BLaER1 treated with 17β-estradiol and CSF1 and Interleukin-3, amounts not matched to agents 10 nM and 100 nM (cell line): ENCODE results near the gene HK2.
A peak's percentile ranks its signal among the peaks of the same experiment; 100 is the strongest.

Experiments
- H3K27ac ChIP-seq, 11 experiments: shearing (Covaris generic); formaldehyde crosslinking; 2 replicates each; pipeline ENCODE4 v1.8.1; 2022
- H3K27me3 ChIP-seq, 11 experiments: shearing (Covaris generic); formaldehyde crosslinking; 2 replicates each; pipeline ENCODE4 v1.8.1; 2022
- H3K36me3 ChIP-seq, 11 experiments: shearing (Covaris generic); formaldehyde crosslinking; 2 replicates each; pipeline ENCODE4 v1.8.1; 2022
- H3K4me1 ChIP-seq, 10 experiments: shearing (Covaris generic); formaldehyde crosslinking; 2 replicates each; pipeline ENCODE4 v1.8.1; 2022
- H3K4me2 ChIP-seq, 11 experiments: shearing (Covaris generic); formaldehyde crosslinking; 2 replicates each; pipeline ENCODE4 v1.8.1; 2022
- H3K4me3 ChIP-seq, 10 experiments: shearing (Covaris generic); formaldehyde crosslinking; 2 replicates each; pipeline ENCODE4 v1.8.1; 2022
- H3K9ac ChIP-seq, 11 experiments: shearing (Covaris generic); formaldehyde crosslinking; 2 replicates each; pipeline ENCODE4 v1.8.1; 2022
- H3K9me3 ChIP-seq, 11 experiments: shearing (Covaris generic); formaldehyde crosslinking; replicated peaks in 1 of 11; 2 replicates each; pipeline ENCODE4 v1.8.1; 2022
- H4K20me1 ChIP-seq, 11 experiments: shearing (Covaris generic); formaldehyde crosslinking; 2 replicates each; pipeline ENCODE4 v1.8.1; 2022
- Cebpa-rat ChIP-seq, 11 experiments: shearing (Covaris generic); IDR thresholded peaks; 2 replicates each; pipeline ENCODE4 v1.8.1; 2022

The HK2 gene

GRCh38 chr2:74881176-74881575 lies 47.2 kb downstream of the HK2 start:
- H4K20me1 ChIP-seq = peaks cover 3 to 95% (median 12%) of the 10 kb centered on the region in 11 experiments; a peak in 13 of 22 replicates
- H3K4me3 ChIP-seq = no peak overlapping the region
- H3K4me1 ChIP-seq = peaks cover 8 to 28% (median 21%) of the 10 kb centered on the region in 10 experiments; a peak in 18 of 20 replicates
- H3K9ac ChIP-seq = no peak overlapping the region
- no peaks in the 10 kb centered on the region for H3K9me3 ChIP-seq
- no peak for TF ChIP-seq Cebpa-rat (IDR thresholded peaks at IDR 0.05)
- no peak overlapping the region for H3K27ac ChIP-seq
- no peak overlapping the region for H3K4me2 ChIP-seq
- peaks cover 95 to 100% (median 98%) of the 10 kb centered on the region in 11 experiments for H3K36me3 ChIP-seq
- H3K27me3 ChIP-seq = no peaks in the 10 kb centered on the region

GRCh38 chr2:74881626-74882298 lies 47.8 kb downstream of the HK2 start:
- Histone ChIP-seq H3K4me1 (peaks cover 8 to 28% (median 21%) of the 10 kb centered on the region in 10 experiments; a peak in 18 of 20 replicates), H3K36me3 (peaks cover 96 to 100% (median 98%) of the 10 kb centered on the region in 11 experiments), H3K27ac (no peak overlapping the region), H4K20me1 (peaks cover 3 to 95% (median 15%) of the 10 kb centered on the region in 11 experiments; a peak in 13 of 22 replicates), H3K9me3 (no peaks in the 10 kb centered on the region), H3K4me2 (no peak overlapping the region), H3K27me3 (no peaks in the 10 kb centered on the region), H3K4me3 (no peak overlapping the region), H3K9ac (no peak overlapping the region)
- TF ChIP-seq Cebpa-rat (IDR thresholded peaks at IDR 0.05) = no peak

- Histone ChIP-seq H3K4me1 (peaks cover 8 to 28% (median 21%) of the 10 kb centered on the region in 10 experiments; a peak in 18 of 20 replicates), H3K27me3 (no peaks in the 10 kb centered on the region), H3K27ac (no peak overlapping the region), H3K9me3 (no peaks in the 10 kb centered on the region), H3K36me3 (peaks cover 96 to 100% (median 98%) of the 10 kb centered on the region in 11 experiments), H4K20me1 (peaks cover 0 to 95% (median 16%) of the 10 kb centered on the region in 11 experiments; a peak in 13 of 22 replicates), H3K4me2 (no peak overlapping the region), H3K9ac (no peak overlapping the region), H3K4me3 (no peak overlapping the region)
- TF ChIP-seq Cebpa-rat (IDR thresholded peaks at IDR 0.05) = no peak
Measured at GRCh38 chr2:74882299-74882687, 48.4 kb downstream of the HK2 start.

GRCh38 chr2:74883011-74883410 lies 49.1 kb downstream of the HK2 start:
- Histone ChIP-seq H3K9ac (0 out of 22 replicates have a peak overlapping the region, but pooled peaks of 2 of the 11 experiments have one; percentile 4 to 20), H3K27ac (peak overlapping the region in 5 of 11 experiments; percentile 6 to 66 (median 38); a peak in 8 of 22 replicates), H3K36me3 (peaks cover 96 to 100% (median 98%) of the 10 kb centered on the region in 11 experiments), H3K4me2 (peak overlapping the region in 6 of 11 experiments; percentile 1 to 47 (median 12); a peak in 8 of 22 replicates), H3K9me3 (no peaks in the 10 kb centered on the region), H3K4me1 (peaks cover 8 to 28% (median 21%) of the 10 kb centered on the region in 10 experiments; a peak in 18 of 20 replicates), H3K4me3 (no peak overlapping the region), H3K27me3 (no peaks in the 10 kb centered on the region), H4K20me1 (peaks cover 0 to 92% (median 16%) of the 10 kb centered on the region in 11 experiments; a peak in 13 of 22 replicates)
- TF ChIP-seq Cebpa-rat (IDR thresholded peaks at IDR 0.05) = no peak

GRCh38 chr2:74884118-74884762 lies 50.3 kb downstream of the HK2 start:
- Histone ChIP-seq H3K9me3 (no peaks in the 10 kb centered on the region), H4K20me1 (peaks cover 0 to 92% (median 16%) of the 10 kb centered on the region in 11 experiments; a peak in 13 of 22 replicates), H3K4me2 (peak overlapping the region in 7 of 11 experiments; percentile 8 to 47 (median 35); a peak in 9 of 22 replicates), H3K9ac (peak overlapping the region in 6 of 11 experiments; percentile 9 to 29 (median 24); a peak in 8 of 22 replicates), H3K27ac (peak overlapping the region in 8 of 11 experiments; percentile 2 to 66 (median 52); a peak in 14 of 22 replicates), H3K4me1 (peaks cover 8 to 28% (median 21%) of the 10 kb centered on the region in 10 experiments; a peak in 18 of 20 replicates), H3K27me3 (no peaks in the 10 kb centered on the region), H3K36me3 (peaks cover 96 to 100% (median 98%) of the 10 kb centered on the region in 11 experiments), H3K4me3 (no peak overlapping the region)
- 0 out of 22 replicates have a peak, but pooled peaks of 1 of the 11 experiments have one; percentile 57 for TF ChIP-seq Cebpa-rat (IDR thresholded peaks at IDR 0.05)

DNA sequence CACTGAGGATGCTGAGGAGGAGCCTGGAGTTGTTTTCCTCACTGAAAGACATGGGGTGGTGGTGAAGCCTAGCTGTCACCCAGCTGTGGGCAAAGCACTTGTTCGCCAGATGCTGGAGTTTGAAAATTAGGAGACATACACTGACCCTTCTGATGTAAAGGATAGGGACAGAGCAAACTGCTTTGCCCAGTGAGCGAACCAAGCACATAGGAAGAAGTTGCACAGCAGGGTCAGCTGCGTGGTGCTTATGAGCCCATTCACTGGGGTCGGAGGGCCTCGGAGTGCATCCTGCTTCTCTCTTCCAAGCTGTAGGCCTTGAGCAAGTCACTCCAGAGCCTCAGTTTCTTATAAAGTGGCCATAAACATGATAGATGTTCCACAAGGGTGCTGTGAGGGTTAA lies 50.9 kb downstream of the HK2 start:
- peaks cover 8 to 28% (median 21%) of the 10 kb centered on the region in 10 experiments; a peak in 18 of 20 replicates for H3K4me1 ChIP-seq
- no peak for TF ChIP-seq Cebpa-rat (IDR thresholded peaks at IDR 0.05)
- no peaks in the 10 kb centered on the region for H3K27me3 ChIP-seq
- H4K20me1 ChIP-seq = peaks cover 0 to 92% (median 16%) of the 10 kb centered on the region in 11 experiments; a peak in 13 of 22 replicates
- peak overlapping the region in 5 of 11 experiments; percentile 9 to 29 (median 28); a peak in 6 of 22 replicates for H3K9ac ChIP-seq
- peak overlapping the region in 8 of 11 experiments; percentile 2 to 66 (median 52); a peak in 14 of 22 replicates for H3K27ac ChIP-seq
- peak overlapping the region in 6 of 11 experiments; percentile 13 to 47 (median 36); a peak in 7 of 22 replicates for H3K4me2 ChIP-seq
- no peak overlapping the region for H3K4me3 ChIP-seq
- H3K36me3 ChIP-seq = peaks cover 96 to 100% (median 98%) of the 10 kb centered on the region in 11 experiments
- H3K9me3 ChIP-seq = no peaks in the 10 kb centered on the region

- Histone ChIP-seq H3K36me3 (peaks cover 96 to 100% (median 98%) of the 10 kb centered on the region in 11 experiments), H3K4me2 (no peak overlapping the region)
Measured at GRCh38 chr2:74886251-74886650, 52.3 kb downstream of the HK2 start.

DNA sequence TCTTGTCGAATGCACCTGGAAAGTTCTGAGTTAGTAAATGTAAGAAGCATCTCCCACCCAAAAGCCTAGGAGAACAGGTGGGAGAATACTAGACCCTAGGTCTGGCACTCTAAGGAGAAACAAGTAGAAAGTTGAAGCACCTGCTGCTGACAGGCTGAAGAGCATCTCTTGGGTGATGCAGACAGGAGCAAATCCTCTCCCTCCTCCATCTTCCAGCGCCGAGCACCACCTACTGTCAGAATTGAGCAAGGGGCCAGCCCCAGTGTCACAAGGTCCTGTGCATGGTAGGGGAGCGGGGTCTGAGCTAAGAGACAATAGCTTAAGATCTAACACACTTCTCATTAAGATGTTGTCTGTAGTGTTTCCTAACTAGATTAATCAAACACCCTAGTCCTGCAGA lies 52.9 kb downstream of the HK2 start:
- H3K36me3 ChIP-seq = peaks cover 96 to 100% (median 98%) of the 10 kb centered on the region in 11 experiments

More at GRCh38 chr2:74886251-74886650, 52.3 kb downstream of the HK2 start:
- H3K4me3 ChIP-seq = no peak overlapping the region
- peaks cover 0 to 90% (median 13%) of the 10 kb centered on the region in 11 experiments; a peak in 12 of 22 replicates for H4K20me1 ChIP-seq
- H3K27ac ChIP-seq = no peak overlapping the region
- H3K9me3 ChIP-seq = no peaks in the 10 kb centered on the region
- TF ChIP-seq Cebpa-rat (IDR thresholded peaks at IDR 0.05) = no peak
- H3K9ac ChIP-seq = no peak overlapping the region
- peaks cover 8 to 28% (median 21%) of the 10 kb centered on the region in 10 experiments; a peak in 18 of 20 replicates for H3K4me1 ChIP-seq
- no peaks in the 10 kb centered on the region for H3K27me3 ChIP-seq

More for the DNA sequence above, 52.9 kb downstream of the HK2 start:
- Histone ChIP-seq H4K20me1 (peaks cover 0 to 84% (median 11%) of the 10 kb centered on the region in 11 experiments; a peak in 11 of 22 replicates), H3K4me2 (no peak overlapping the region), H3K9ac (no peak overlapping the region), H3K4me1 (peaks cover 8 to 28% (median 20%) of the 10 kb centered on the region in 10 experiments; a peak in 18 of 20 replicates), H3K9me3 (no peaks in the 10 kb centered on the region), H3K27me3 (no peaks in the 10 kb centered on the region), H3K4me3 (no peak overlapping the region), H3K27ac (no peak overlapping the region)
- TF ChIP-seq Cebpa-rat (IDR thresholded peaks at IDR 0.05) = no peak
